Measurements from ENCODE around the gene MSX2. TPM values are rescaled to one million over a fixed set of nuclear protein-coding genes. Genes with fewer than 3 reads are reported as not detected.

Gene MSX2
- total and polyA plus RNA-seq, 2 donors (not counting 1 experiment from before 2014, with no cell fraction given) = 1.3 to 4.5 TPM

- H3K79me2 ChIP-seq (ENCODE audit: control insufficient read depth, insufficient read depth, low read length) = no peaks in the 10 kb centered on the region
- no peak overlapping the region for H3K4me2 ChIP-seq (ENCODE audit: extremely low read depth, insufficient read depth, low read length)
- H3K9me3 ChIP-seq (ENCODE audit: control insufficient read depth, insufficient read depth, low read depth, low read length) = no peaks in the 10 kb centered on the region
- no peak for DNase-seq (ENCODE audit: low read depth in 2 of 2)
- no peaks in the 10 kb centered on the region for H3K4me1 ChIP-seq (ENCODE audit: control insufficient read depth, extremely low read depth, insufficient read depth, low read length)
- no peaks in the 10 kb centered on the region for H4K20me1 ChIP-seq (ENCODE audit: control insufficient read depth, extremely low read depth, insufficient read depth, low read length)
- no peaks in the 10 kb centered on the region for H3K36me3 ChIP-seq (ENCODE audit: control insufficient read depth, insufficient read depth, low read length)
- no peak overlapping the region for H3K27ac ChIP-seq (ENCODE audit: insufficient read depth, low read length)
- no peaks in the 10 kb centered on the region for H3K27me3 ChIP-seq (ENCODE audit: control insufficient read depth, insufficient read depth, low read length)
- no peak overlapping the region for H3K9ac ChIP-seq (ENCODE audit: insufficient read depth, low read length)
- TF ChIP-seq CTCF (conservative IDR thresholded peaks at IDR 0.05 in 1 of 2, IDR thresholded peaks at IDR 0.05 in 1 of 2; ENCODE audit: low read depth in 1 of 2, low read length in 2 of 2) = no peak
- no peak for TF ChIP-seq EZH2 (IDR thresholded peaks at IDR 0.05; ENCODE audit: low read length, missing control alignments)
- no peak overlapping the region for H2AFZ ChIP-seq (ENCODE audit: low read length)
- no peak overlapping the region for H3K4me3 ChIP-seq (replicated peaks in 1 of 4; ENCODE audit: control extremely low read depth in 1 of 4, insufficient read depth in 1 of 4, low read depth in 3 of 4, low read length in 4 of 4)
Observed at GRCh38 chr5:174675916-174676315, 48.5 kb upstream of the MSX2 start.

- Histone ChIP-seq H3K36me3 (ENCODE audit: control insufficient read depth, insufficient read depth, low read length) (no peaks in the 10 kb centered on the region), H3K4me1 (ENCODE audit: control insufficient read depth, extremely low read depth, insufficient read depth, low read length) (no peaks in the 10 kb centered on the region), H3K9me3 (ENCODE audit: control insufficient read depth, insufficient read depth, low read depth, low read length) (no peaks in the 10 kb centered on the region), H3K79me2 (ENCODE audit: control insufficient read depth, insufficient read depth, low read length) (no peaks in the 10 kb centered on the region), H2AFZ (ENCODE audit: low read length) (no peak overlapping the region), H4K20me1 (ENCODE audit: control insufficient read depth, extremely low read depth, insufficient read depth, low read length) (no peaks in the 10 kb centered on the region), H3K9ac (ENCODE audit: insufficient read depth, low read length) (no peak overlapping the region), H3K27ac (ENCODE audit: insufficient read depth, low read length) (no peak overlapping the region), H3K4me2 (ENCODE audit: extremely low read depth, insufficient read depth, low read length) (no peak overlapping the region), H3K27me3 (ENCODE audit: control insufficient read depth, insufficient read depth, low read length) (no peaks in the 10 kb centered on the region), H3K4me3 (replicated peaks in 1 of 4; ENCODE audit: control extremely low read depth in 1 of 4, insufficient read depth in 1 of 4, low read depth in 3 of 4, low read length in 4 of 4) (no peak overlapping the region)
- no peak for DNase-seq (ENCODE audit: low read depth in 2 of 2)
- TF ChIP-seq CTCF (conservative IDR thresholded peaks at IDR 0.05 in 1 of 2, IDR thresholded peaks at IDR 0.05 in 1 of 2; ENCODE audit: low read depth in 1 of 2, low read length in 2 of 2) (no peak), EZH2 (IDR thresholded peaks at IDR 0.05; ENCODE audit: low read length, missing control alignments) (no peak)
Observed at GRCh38 chr5:174678107-174678506, 46.3 kb upstream of the MSX2 start.

GRCh38 chr5:174680901-174681565 is 43.3 kb upstream of the MSX2 start:
- TF ChIP-seq CTCF (conservative IDR thresholded peaks at IDR 0.05 in 1 of 2, IDR thresholded peaks at IDR 0.05 in 1 of 2; ENCODE audit: low read depth in 1 of 2, low read length in 2 of 2) (no peak), EZH2 (IDR thresholded peaks at IDR 0.05; ENCODE audit: low read length, missing control alignments) (no peak)
- no peak overlapping the region for H2AFZ ChIP-seq (ENCODE audit: low read length)
- no peaks in the 10 kb centered on the region for H3K9me3 ChIP-seq (ENCODE audit: control insufficient read depth, insufficient read depth, low read depth, low read length)
- H3K79me2 ChIP-seq (ENCODE audit: control insufficient read depth, insufficient read depth, low read length) = no peaks in the 10 kb centered on the region
- H4K20me1 ChIP-seq (ENCODE audit: control insufficient read depth, extremely low read depth, insufficient read depth, low read length) = no peaks in the 10 kb centered on the region
- H3K36me3 ChIP-seq (ENCODE audit: control insufficient read depth, insufficient read depth, low read length) = no peaks in the 10 kb centered on the region
- no peak overlapping the region for H3K9ac ChIP-seq (ENCODE audit: insufficient read depth, low read length)
- H3K27me3 ChIP-seq (ENCODE audit: control insufficient read depth, insufficient read depth, low read length) = no peaks in the 10 kb centered on the region
- no peak overlapping the region for H3K4me3 ChIP-seq (replicated peaks in 1 of 4; ENCODE audit: control extremely low read depth in 1 of 4, insufficient read depth in 1 of 4, low read depth in 3 of 4, low read length in 4 of 4)
- H3K4me1 ChIP-seq (ENCODE audit: control insufficient read depth, extremely low read depth, insufficient read depth, low read length) = no peaks in the 10 kb centered on the region
- no peak overlapping the region for H3K4me2 ChIP-seq (ENCODE audit: extremely low read depth, insufficient read depth, low read length)
- no peak for DNase-seq (ENCODE audit: low read depth in 2 of 2)
- H3K27ac ChIP-seq (ENCODE audit: insufficient read depth, low read length) = no peak overlapping the region

Data from fibroblast of lung (primary cell).